CD4-positive, alpha-beta T cell (primary cell): ENCODE results near the gene IGFBP5. TPM values are rescaled to one million over a fixed set of nuclear protein-coding genes. Genes with fewer than 3 reads are reported as not detected.

Experiments
- ATAC-seq: fragments of 200-7000 bp; cut with Tn5 transposase; one replicate; pipeline ENCODE4 v1.10.0; 2022; ENCODE audit warnings: mild to moderate bottlenecking; ENCODE audit not compliant: poor library complexity
- CTCF ChIA-PET: fragments of 350-600 bp; sonication (Branson Sonifier 250); formaldehyde crosslinking; loops from one replicate; lab custom pipeline; 2021; ENCODE audit warnings: antibody characterized with exemption, inconsistent platforms; lab: Charles Lee
- POLR2A ChIA-PET: fragments of 350-600 bp; sonication (Branson Sonifier 250); formaldehyde crosslinking; loops from one replicate; lab custom pipeline; 2021; ENCODE audit warnings: antibody characterized with exemption, inconsistent platforms; lab: Charles Lee
- DNase-seq, 14 experiments: peaks; one replicate each; pipeline ENCODE4 v3.0.0-alpha.2; 2013 to 2020; ENCODE audit warnings: mixed read lengths in 2 of 14
- H3K27ac ChIP-seq, 2 donors: one replicate each; pipeline versions ENCODE4 v1.5.1 to v1.7.0; 2013; ENCODE audit warnings: low read length in 2 of 2, low read depth in 1 of 2, mild to moderate bottlenecking in 1 of 2
- H3K27me3 ChIP-seq, 2 experiments: 1 replicate in 1 of 2; 2 replicates in 1 of 2; pipeline versions ENCODE4 v1.6.1 to v1.7.0; 2013; ENCODE audit warnings: low read length in 2 of 2, control low read depth in 1 of 2, mild to moderate bottlenecking in 1 of 2, moderate library complexity in 1 of 2; ENCODE audit not compliant: insufficient read depth in 2 of 2, control insufficient read depth in 1 of 2
- H3K36me3 ChIP-seq: one replicate; pipeline ENCODE4 v1.6.1; 2013; ENCODE audit warnings: low read length, control low read depth; ENCODE audit not compliant: insufficient read depth
- H3K4me1 ChIP-seq: one replicate; pipeline ENCODE4 v1.6.1; 2013; ENCODE audit warnings: low read length, control low read depth; ENCODE audit not compliant: insufficient read depth
- H3K4me3 ChIP-seq: one replicate; pipeline ENCODE4 v1.5.1; 2013; ENCODE audit warnings: mild to moderate bottlenecking, low read length, moderate library complexity
- H3K9me3 ChIP-seq, 2 experiments: 1 replicate in 1 of 2; 2 replicates in 1 of 2; pipeline versions ENCODE4 v1.6.1 to v1.7.0; 2013; ENCODE audit warnings: low read length in 2 of 2, mild to moderate bottlenecking in 2 of 2, control low read depth in 1 of 2, moderate library complexity in 1 of 2; ENCODE audit not compliant: control insufficient read depth in 1 of 2, insufficient read depth in 1 of 2
- H3K27ac Mint-ChIP-seq: one replicate; pipeline ENCODE4 v1.8.0; 2020; ENCODE audit warnings: mixed read lengths
- H3K27me3 Mint-ChIP-seq: one replicate; pipeline ENCODE4 v1.8.0; 2021; ENCODE audit warnings: mixed read lengths
- H3K36me3 Mint-ChIP-seq: one replicate; pipeline ENCODE4 v1.8.0; 2021; ENCODE audit warnings: low read depth, mixed read lengths
- H3K4me1 Mint-ChIP-seq: one replicate; pipeline ENCODE4 v1.8.0; 2021; ENCODE audit warnings: low read depth, mixed read lengths
- H3K4me3 Mint-ChIP-seq: one replicate; pipeline ENCODE4 v1.8.0; 2020; ENCODE audit warnings: mild to moderate bottlenecking, mixed read lengths
- H3K9me3 Mint-ChIP-seq: one replicate; pipeline ENCODE4 v1.8.0; 2020; ENCODE audit warnings: mixed read lengths
- CTCF ChIP-seq: fragments of 200-600 bp; IDR thresholded peaks from one replicate; pipeline ENCODE4 v1.8.0; 2022; ENCODE audit warnings: antibody characterized with exemption, mild to moderate bottlenecking
- intact Hi-C, 2 experiments: fragments of 100-400 bp; cut with DNase I in 1 of 2; cut with micrococcal nuclease in 1 of 2; formaldehyde crosslinking; loops; one replicate each; pipeline versions ENCODE4 v1.15.1 to v1.9.0; 2023 to 2025; cut with DNase I, micrococcal nuclease
- total RNA-seq, 174 experiments: library from RNA in 2 of 174; stranded (reverse) in 2 of 174; gene quantifications; one replicate each; pipeline ENCODE4 v1.2.3 and lab custom pipeline; 2021 to 2026

The IGFBP5 gene
- total RNA-seq, 2 experiments from 2014 or later, result not detected

DNA sequence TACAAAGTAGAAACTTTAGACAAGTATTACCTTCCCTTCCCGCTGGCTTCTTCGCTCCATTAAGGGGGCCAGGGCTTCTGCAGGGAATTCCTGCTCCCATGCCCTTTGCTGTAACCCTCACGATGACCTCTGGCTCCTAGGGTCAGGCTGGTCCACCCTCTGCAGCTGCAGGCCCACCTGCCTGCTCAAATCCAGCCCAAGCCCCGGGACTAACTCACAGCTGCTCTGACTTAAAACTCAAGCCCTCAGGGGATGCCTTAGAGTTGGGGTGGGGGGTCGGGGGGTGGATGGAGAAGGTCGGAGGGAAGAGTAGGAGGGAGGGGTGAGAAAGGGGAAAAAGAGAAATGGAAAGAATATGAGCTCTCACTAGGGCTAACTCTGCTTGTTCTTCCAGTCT is 4.9 kb downstream of the IGFBP5 start:
- TF ChIP-seq CTCF, result no peak
- intact Hi-C loops, result no loop called here
- DNase-seq (no peak), ATAC-seq (no peak)
- Histone ChIP-seq H3K27ac (no peak overlapping the region), H3K36me3 (no peaks in the 10 kb centered on the region), H3K4me3 (no peak overlapping the region), H3K4me1 (peaks cover 38% of the 10 kb centered on the region), H3K27me3 (peaks cover 51 to 72% of the 10 kb centered on the region in 2 experiments), H3K9me3 (peaks cover 0 to 12% of the 10 kb centered on the region in 2 experiments)
- H3K4me3 Mint-ChIP-seq, result no peak overlapping the region
- H3K9me3 Mint-ChIP-seq, result no peaks in the 10 kb centered on the region
- peaks cover 35% of the 10 kb centered on the region for H3K4me1 Mint-ChIP-seq
- peaks cover 83% of the 10 kb centered on the region for H3K27me3 Mint-ChIP-seq
- H3K36me3 Mint-ChIP-seq, result no peaks in the 10 kb centered on the region
- no peak overlapping the region for H3K27ac Mint-ChIP-seq
- ChIA-PET CTCF (no interaction called here), POLR2A (no interaction called here)

DNA sequence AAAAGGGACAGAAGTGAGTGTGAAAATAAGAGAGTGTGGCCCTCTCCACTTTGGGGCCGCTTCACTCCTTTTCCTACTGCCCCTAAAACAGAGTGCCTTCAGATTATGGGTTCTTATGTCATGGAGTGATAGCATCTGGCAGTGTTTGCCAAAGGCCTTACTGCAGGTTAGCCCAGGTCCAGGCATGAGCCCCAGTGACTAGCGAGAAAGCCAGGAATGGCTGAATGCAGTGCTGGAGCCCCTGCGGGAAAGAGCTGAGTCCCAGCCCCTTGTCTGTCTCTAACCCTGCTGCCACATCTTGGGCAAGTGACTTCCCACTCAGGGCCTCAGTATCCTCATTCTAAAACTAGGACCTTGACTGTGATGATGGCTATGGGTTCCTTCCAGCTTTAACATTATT is 6.0 kb downstream of the IGFBP5 start:
- Mint-ChIP-seq H3K4me3 (no peak overlapping the region), H3K9me3 (no peaks in the 10 kb centered on the region), H3K27ac (no peak overlapping the region), H3K27me3 (peaks cover 84% of the 10 kb centered on the region), H3K36me3 (no peaks in the 10 kb centered on the region), H3K4me1 (peaks cover 30% of the 10 kb centered on the region)
- H3K4me3 ChIP-seq, result no peak overlapping the region
- no peaks in the 10 kb centered on the region for H3K36me3 ChIP-seq
- intact Hi-C loops, result no loop called here
- no peak for TF ChIP-seq CTCF
- H3K27me3 ChIP-seq, result peaks cover 40 to 63% of the 10 kb centered on the region in 2 experiments
- DNase-seq (no peak), ATAC-seq (no peak)
- no peak overlapping the region for H3K27ac ChIP-seq
- ChIA-PET POLR2A (no interaction called here), CTCF (no interaction called here)
- H3K4me1 ChIP-seq, result peaks cover 33% of the 10 kb centered on the region
- H3K9me3 ChIP-seq, result peaks cover 0 to 4% of the 10 kb centered on the region in 2 experiments

DNA sequence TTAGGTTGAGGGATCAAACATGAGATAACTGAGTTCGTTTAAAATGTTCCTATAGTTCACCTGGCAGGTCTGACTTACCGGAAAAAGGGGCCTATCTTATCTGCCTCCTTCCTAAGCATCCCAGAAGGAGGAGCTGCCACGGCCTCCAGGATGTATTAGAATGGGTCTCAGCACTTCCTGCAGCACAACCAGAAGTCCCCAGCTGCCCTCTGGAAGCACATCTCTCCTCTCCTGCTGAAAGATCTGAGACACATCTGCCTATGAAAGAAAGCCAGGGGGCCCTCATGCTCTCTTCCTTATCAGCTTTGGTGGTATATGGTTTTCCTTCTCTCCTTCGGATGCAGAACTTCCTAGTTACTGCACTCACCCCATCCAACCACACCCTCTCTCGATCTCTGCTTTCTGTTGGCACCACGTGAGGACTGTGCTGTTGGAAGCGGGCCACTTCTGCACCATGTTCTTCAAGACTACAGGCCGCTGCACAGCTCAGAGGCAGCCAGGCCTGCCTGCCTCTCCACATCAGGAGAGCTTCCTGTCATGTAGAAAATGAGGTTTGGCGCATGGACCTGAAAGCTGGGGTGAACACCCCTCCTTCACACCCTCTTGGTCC is 6.5 kb downstream of the IGFBP5 start:
- intact Hi-C loops, result no loop called here
- Histone ChIP-seq H3K4me1 (peaks cover 27% of the 10 kb centered on the region), H3K9me3 (no peaks in the 10 kb centered on the region), H3K4me3 (no peak overlapping the region), H3K27me3 (peaks cover 36 to 57% of the 10 kb centered on the region in 2 experiments), H3K36me3 (no peaks in the 10 kb centered on the region), H3K27ac (no peak overlapping the region)
- no peak overlapping the region for H3K4me3 Mint-ChIP-seq
- POLR2A ChIA-PET, result no interaction called here
- H3K27ac Mint-ChIP-seq, result no peak overlapping the region
- peaks cover 26% of the 10 kb centered on the region for H3K4me1 Mint-ChIP-seq
- TF ChIP-seq CTCF, result no peak
- DNase-seq (no peak), ATAC-seq (no peak)
- CTCF ChIA-PET, result no interaction called here
- H3K27me3 Mint-ChIP-seq, result peaks cover 84% of the 10 kb centered on the region
- H3K9me3 Mint-ChIP-seq, result no peaks in the 10 kb centered on the region
- no peaks in the 10 kb centered on the region for H3K36me3 Mint-ChIP-seq
